ENCODE results near the gene ICE2.

Gene ICE2

GRCh38 chr15:60444289-60444912 lies 34.5 kb downstream of the ICE2 start:
- Histone ChIP-seq H3K36me3 (ENCODE audit: insufficient read depth, low read length) (peaks cover 7% of the 10 kb centered on the region; the same call in 1 of the 2 replicates), H3K9ac (ENCODE audit: low read depth, low read length) (no peak overlapping the region), H3K9me3 (ENCODE audit: control insufficient read depth, insufficient read depth, low read length) (no peaks in the 10 kb centered on the region), H3K4me1 (ENCODE audit: insufficient read depth, low read length) (no peaks in the 10 kb centered on the region)

- no peak overlapping the region for H3K9ac ChIP-seq (ENCODE audit: low read depth, low read length)
- no peaks in the 10 kb centered on the region for H3K9me3 ChIP-seq (ENCODE audit: control insufficient read depth, insufficient read depth, low read length)
- H3K4me1 ChIP-seq (ENCODE audit: insufficient read depth, low read length): no peaks in the 10 kb centered on the region
- H3K36me3 ChIP-seq (ENCODE audit: insufficient read depth, low read length): peaks cover 3% of the 10 kb centered on the region; the same call in 1 of the 2 replicates
Observed at GRCh38 chr15:60442763-60443162, 36.2 kb downstream of the ICE2 start.

- H3K9me3 ChIP-seq (ENCODE audit: control insufficient read depth, insufficient read depth, low read length): no peaks in the 10 kb centered on the region
- peaks cover 3% of the 10 kb centered on the region; the same call in 1 of the 2 replicates for H3K36me3 ChIP-seq (ENCODE audit: insufficient read depth, low read length)
- no peaks in the 10 kb centered on the region for H3K4me1 ChIP-seq (ENCODE audit: insufficient read depth, low read length)
- H3K9ac ChIP-seq (ENCODE audit: low read depth, low read length): no peak overlapping the region
Observed at GRCh38 chr15:60442031-60442650, 36.8 kb downstream of the ICE2 start.

- H3K4me1 ChIP-seq (ENCODE audit: insufficient read depth, low read length): no peaks in the 10 kb centered on the region
- H3K9me3 ChIP-seq (ENCODE audit: control insufficient read depth, insufficient read depth, low read length): no peaks in the 10 kb centered on the region
- H3K9ac ChIP-seq (ENCODE audit: low read depth, low read length): no peak overlapping the region
- peaks cover 3% of the 10 kb centered on the region; the same call in 1 of the 2 replicates for H3K36me3 ChIP-seq (ENCODE audit: insufficient read depth, low read length)
Observed at GRCh38 chr15:60441331-60441730, 37.6 kb downstream of the ICE2 start.

GRCh38 chr15:60438646-60439045 lies 40.3 kb downstream of the ICE2 start:
- H3K4me1 ChIP-seq (ENCODE audit: insufficient read depth, low read length): no peaks in the 10 kb centered on the region
- H3K36me3 ChIP-seq (ENCODE audit: insufficient read depth, low read length): peaks cover 3% of the 10 kb centered on the region; the same call in 1 of the 2 replicates
- no peaks in the 10 kb centered on the region for H3K9me3 ChIP-seq (ENCODE audit: control insufficient read depth, insufficient read depth, low read length)
- H3K9ac ChIP-seq (ENCODE audit: low read depth, low read length): no peak overlapping the region

GRCh38 chr15:60428935-60429334 lies 50.0 kb downstream of the ICE2 start:
- Histone ChIP-seq H3K9me3 (ENCODE audit: control insufficient read depth, insufficient read depth, low read length) (no peaks in the 10 kb centered on the region), H3K9ac (ENCODE audit: low read depth, low read length) (no peak overlapping the region), H3K4me1 (ENCODE audit: insufficient read depth, low read length) (peaks cover 2% of the 10 kb centered on the region; the same call in 1 of the 2 replicates), H3K36me3 (ENCODE audit: insufficient read depth, low read length) (no peaks in the 10 kb centered on the region; the same call in 1 of the 2 replicates)

GRCh38 chr15:60426870-60427508 lies 52.0 kb downstream of the ICE2 start:
- H3K9me3 ChIP-seq (ENCODE audit: control insufficient read depth, insufficient read depth, low read length): no peaks in the 10 kb centered on the region
- H3K36me3 ChIP-seq (ENCODE audit: insufficient read depth, low read length): no peaks in the 10 kb centered on the region; the same call in 1 of the 2 replicates
- peaks cover 3% of the 10 kb centered on the region; the same call in 1 of the 2 replicates for H3K4me1 ChIP-seq (ENCODE audit: insufficient read depth, low read length)
- H3K9ac ChIP-seq (ENCODE audit: low read depth, low read length): no peak overlapping the region

- Histone ChIP-seq H3K36me3 (ENCODE audit: insufficient read depth, low read length) (no peaks in the 10 kb centered on the region; the same call in 1 of the 2 replicates), H3K9ac (ENCODE audit: low read depth, low read length) (no peak overlapping the region), H3K4me1 (ENCODE audit: insufficient read depth, low read length) (peaks cover 3% of the 10 kb centered on the region; the same call in 1 of the 2 replicates), H3K9me3 (ENCODE audit: control insufficient read depth, insufficient read depth, low read length) (no peaks in the 10 kb centered on the region)
Observed at GRCh38 chr15:60425461-60425860, 53.5 kb downstream of the ICE2 start.

GRCh38 chr15:60424006-60424405 lies 54.9 kb downstream of the ICE2 start:
- H3K4me1 ChIP-seq (ENCODE audit: insufficient read depth, low read length): peaks cover 3% of the 10 kb centered on the region; the same call in 1 of the 2 replicates
- H3K36me3 ChIP-seq (ENCODE audit: insufficient read depth, low read length): no peaks in the 10 kb centered on the region
- no peak overlapping the region for H3K9ac ChIP-seq (ENCODE audit: low read depth, low read length)
- H3K9me3 ChIP-seq (ENCODE audit: control insufficient read depth, insufficient read depth, low read length): no peaks in the 10 kb centered on the region

GRCh38 chr15:60423537-60423936 lies 55.4 kb downstream of the ICE2 start:
- H3K9me3 ChIP-seq (ENCODE audit: control insufficient read depth, insufficient read depth, low read length): no peaks in the 10 kb centered on the region
- H3K9ac ChIP-seq (ENCODE audit: low read depth, low read length): no peak overlapping the region
- H3K4me1 ChIP-seq (ENCODE audit: insufficient read depth, low read length): peaks cover 3% of the 10 kb centered on the region; the same call in 1 of the 2 replicates
- H3K36me3 ChIP-seq (ENCODE audit: insufficient read depth, low read length): no peaks in the 10 kb centered on the region

GRCh38 chr15:60421544-60421943 lies 57.4 kb downstream of the ICE2 start:
- H3K9ac ChIP-seq (ENCODE audit: low read depth, low read length): no peak overlapping the region
- peaks cover 3% of the 10 kb centered on the region; the same call in 1 of the 2 replicates for H3K4me1 ChIP-seq (ENCODE audit: insufficient read depth, low read length)
- no peaks in the 10 kb centered on the region for H3K36me3 ChIP-seq (ENCODE audit: insufficient read depth, low read length)
- no peaks in the 10 kb centered on the region for H3K9me3 ChIP-seq (ENCODE audit: control insufficient read depth, insufficient read depth, low read length)

- Histone ChIP-seq H3K36me3 (ENCODE audit: insufficient read depth, low read length) (no peaks in the 10 kb centered on the region), H3K9ac (ENCODE audit: low read depth, low read length) (no peak overlapping the region), H3K9me3 (ENCODE audit: control insufficient read depth, insufficient read depth, low read length) (no peaks in the 10 kb centered on the region), H3K4me1 (ENCODE audit: insufficient read depth, low read length) (peaks cover 3% of the 10 kb centered on the region; the same call in 1 of the 2 replicates)
Observed at GRCh38 chr15:60420203-60420716, 58.7 kb downstream of the ICE2 start.

GRCh38 chr15:60419753-60420152 lies 59.2 kb downstream of the ICE2 start:
- H3K36me3 ChIP-seq (ENCODE audit: insufficient read depth, low read length): no peaks in the 10 kb centered on the region
- H3K9ac ChIP-seq (ENCODE audit: low read depth, low read length): no peak overlapping the region
- H3K4me1 ChIP-seq (ENCODE audit: insufficient read depth, low read length): peaks cover 3% of the 10 kb centered on the region; the same call in 1 of the 2 replicates
- H3K9me3 ChIP-seq (ENCODE audit: control insufficient read depth, insufficient read depth, low read length): no peaks in the 10 kb centered on the region

GRCh38 chr15:60418096-60418495 lies 60.8 kb downstream of the ICE2 start:
- no peaks in the 10 kb centered on the region for H3K36me3 ChIP-seq (ENCODE audit: insufficient read depth, low read length)
- H3K9ac ChIP-seq (ENCODE audit: low read depth, low read length): no peak overlapping the region
- H3K4me1 ChIP-seq (ENCODE audit: insufficient read depth, low read length): peaks cover 4% of the 10 kb centered on the region; the same call in 1 of the 2 replicates
- H3K9me3 ChIP-seq (ENCODE audit: control insufficient read depth, insufficient read depth, low read length): no peaks in the 10 kb centered on the region
